ENCODE measurements around the gene TMEM178B.

DNA sequence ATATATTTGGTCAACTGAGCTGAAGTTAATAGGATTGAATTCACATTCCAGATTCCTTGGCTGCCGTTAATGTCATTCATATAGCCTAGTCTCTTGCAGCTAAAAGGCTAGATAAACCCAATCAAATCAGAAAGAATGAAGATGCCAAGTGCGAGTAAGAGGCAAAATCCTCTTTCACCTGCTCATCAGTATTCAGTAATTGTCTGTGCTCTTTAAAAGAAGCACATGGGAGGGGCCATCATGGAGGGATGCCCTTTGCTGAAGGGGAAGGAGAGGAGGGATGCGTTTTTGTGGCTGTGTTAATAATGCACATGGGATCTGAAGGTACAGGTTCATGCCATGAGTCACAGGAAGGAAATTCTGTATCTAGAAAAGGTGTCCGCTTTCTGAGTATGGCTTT lies 232.2 kb downstream of the TMEM178B start:
- TF ChIP-seq, protein P1, sequence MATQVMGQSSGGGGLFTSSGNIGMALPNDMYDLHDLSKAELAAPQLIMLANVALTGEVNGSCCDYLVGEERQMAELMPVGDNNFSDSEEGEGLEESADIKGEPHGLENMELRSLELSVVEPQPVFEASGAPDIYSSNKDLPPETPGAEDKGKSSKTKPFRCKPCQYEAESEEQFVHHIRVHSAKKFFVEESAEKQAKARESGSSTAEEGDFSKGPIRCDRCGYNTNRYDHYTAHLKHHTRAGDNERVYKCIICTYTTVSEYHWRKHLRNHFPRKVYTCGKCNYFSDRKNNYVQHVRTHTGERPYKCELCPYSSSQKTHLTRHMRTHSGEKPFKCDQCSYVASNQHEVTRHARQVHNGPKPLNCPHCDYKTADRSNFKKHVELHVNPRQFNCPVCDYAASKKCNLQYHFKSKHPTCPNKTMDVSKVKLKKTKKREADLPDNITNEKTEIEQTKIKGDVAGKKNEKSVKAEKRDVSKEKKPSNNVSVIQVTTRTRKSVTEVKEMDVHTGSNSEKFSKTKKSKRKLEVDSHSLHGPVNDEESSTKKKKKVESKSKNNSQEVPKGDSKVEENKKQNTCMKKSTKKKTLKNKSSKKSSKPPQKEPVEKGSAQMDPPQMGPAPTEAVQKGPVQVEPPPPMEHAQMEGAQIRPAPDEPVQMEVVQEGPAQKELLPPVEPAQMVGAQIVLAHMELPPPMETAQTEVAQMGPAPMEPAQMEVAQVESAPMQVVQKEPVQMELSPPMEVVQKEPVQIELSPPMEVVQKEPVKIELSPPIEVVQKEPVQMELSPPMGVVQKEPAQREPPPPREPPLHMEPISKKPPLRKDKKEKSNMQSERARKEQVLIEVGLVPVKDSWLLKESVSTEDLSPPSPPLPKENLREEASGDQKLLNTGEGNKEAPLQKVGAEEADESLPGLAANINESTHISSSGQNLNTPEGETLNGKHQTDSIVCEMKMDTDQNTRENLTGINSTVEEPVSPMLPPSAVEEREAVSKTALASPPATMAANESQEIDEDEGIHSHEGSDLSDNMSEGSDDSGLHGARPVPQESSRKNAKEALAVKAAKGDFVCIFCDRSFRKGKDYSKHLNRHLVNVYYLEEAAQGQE (IDR thresholded peaks at IDR 0.05; ENCODE audit: borderline replicate concordance), result no peak
- TF ChIP-seq EZH2 (IDR thresholded peaks at IDR 0.05; ENCODE audit: borderline replicate concordance, insufficient read depth, low read length, poor library complexity, severe bottlenecking), result no peak

All from neural cell (in vitro differentiated cells).